OCI-LY7 (cell line): ENCODE data around the gene RELN.

Source experiments
- CTCF ChIP-seq: fragments of 200-600 bp; sonication (generic); conservative IDR thresholded peaks from 2 replicates; pipeline ENCODE4 v1.5.1; 2014; ENCODE audit warnings: mild to moderate bottlenecking, antibody characterized with exemption, low read length, moderate library complexity, mixed read lengths
- EZH2phosphoT487 ChIP-seq: fragments of 200-600 bp; sonication (generic); IDR thresholded peaks from 2 replicates; pipeline ENCODE4 v1.6.1; 2018; ENCODE audit warnings: low read depth, borderline replicate concordance, mild to moderate bottlenecking, mixed run types, antibody characterized with exemption, low read length, moderate library complexity, mixed read lengths

DNA sequence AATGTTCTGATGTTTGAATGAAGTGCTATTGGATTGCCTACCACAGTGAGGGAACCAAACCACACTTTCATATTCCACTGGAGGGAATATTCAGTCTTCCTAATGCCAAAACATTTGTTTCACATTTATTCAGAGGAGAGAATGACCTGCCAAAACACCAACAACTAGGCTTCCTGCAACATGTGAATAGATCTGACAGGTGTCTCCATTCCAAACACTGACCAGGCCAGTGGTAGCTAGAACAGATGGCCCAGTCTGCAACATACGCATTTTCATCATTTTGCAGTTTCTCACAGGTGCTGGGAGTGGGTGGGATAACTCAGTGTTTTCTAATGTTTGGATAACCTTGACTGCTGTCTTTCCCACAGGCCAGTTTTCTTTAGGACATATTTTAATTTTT is 110.0 kb downstream of the RELN start:
- TF ChIP-seq CTCF, result no peak
- no peak for TF ChIP-seq EZH2phosphoT487
